AG20443 (cell line): Measurements from ENCODE around the gene SOCS6.

Experiments used
- DNase-seq: peaks from one replicate; pipeline ENCODE4 v3.0.0; 2012; ENCODE audit warnings: low spot score, mixed read lengths

SOCS6 gene

GRCh38 chr18:70288171-70288850, 534 bp upstream of the SOCS6 start:
- DNase-seq: peak; percentile 78

- peak; percentile 65 for DNase-seq
Observed at GRCh38 chr18:70289351-70290312, 787 bp downstream of the SOCS6 start.

GRCh38 chr18:70290482-70291294, 1.8 kb downstream of the SOCS6 start:
- DNase-seq: no peak

- no peak for DNase-seq
Observed at GRCh38 chr18:70291295-70291574, 2.4 kb downstream of the SOCS6 start.

- DNase-seq: no peak
Observed at GRCh38 chr18:70292628-70293027, 3.8 kb downstream of the SOCS6 start.

- DNase-seq: no peak
Observed at GRCh38 chr18:70293166-70293565, 4.3 kb downstream of the SOCS6 start.

- no peak for DNase-seq
Observed at GRCh38 chr18:70294471-70295191, 5.8 kb downstream of the SOCS6 start.

- peak; percentile 25 for DNase-seq
Observed at GRCh38 chr18:70295192-70296188, 6.6 kb downstream of the SOCS6 start.

GRCh38 chr18:70296289-70296688, 7.4 kb downstream of the SOCS6 start:
- no peak for DNase-seq

GRCh38 chr18:70296781-70297180, 7.9 kb downstream of the SOCS6 start:
- DNase-seq: no peak

GRCh38 chr18:70299393-70299792, 10.5 kb downstream of the SOCS6 start:
- no peak for DNase-seq

- no peak for DNase-seq
Observed at GRCh38 chr18:70301667-70302066, 12.8 kb downstream of the SOCS6 start.

- DNase-seq: no peak
Observed at GRCh38 chr18:70308555-70309294, 19.9 kb downstream of the SOCS6 start.

GRCh38 chr18:70310560-70311320, 21.9 kb downstream of the SOCS6 start:
- no peak for DNase-seq

GRCh38 chr18:70311726-70312125, 22.9 kb downstream of the SOCS6 start:
- no peak for DNase-seq

- DNase-seq: no peak
Observed at GRCh38 chr18:70313640-70314039, 24.8 kb downstream of the SOCS6 start.

- DNase-seq: no peak
Observed at GRCh38 chr18:70314151-70314782, 25.4 kb downstream of the SOCS6 start.

- DNase-seq: no peak
Observed at GRCh38 chr18:70319187-70319586, 30.3 kb downstream of the SOCS6 start.

GRCh38 chr18:70321616-70322015, 32.8 kb downstream of the SOCS6 start:
- no peak for DNase-seq
